ENCODE measurements around the gene RAB11A. TPM values are rescaled to one million over a fixed set of nuclear protein-coding genes. Genes with fewer than 3 reads are reported as not detected.

The RAB11A gene
- total RNA-seq, 1 donor from 2014 or later = 98.2 TPM

DNA sequence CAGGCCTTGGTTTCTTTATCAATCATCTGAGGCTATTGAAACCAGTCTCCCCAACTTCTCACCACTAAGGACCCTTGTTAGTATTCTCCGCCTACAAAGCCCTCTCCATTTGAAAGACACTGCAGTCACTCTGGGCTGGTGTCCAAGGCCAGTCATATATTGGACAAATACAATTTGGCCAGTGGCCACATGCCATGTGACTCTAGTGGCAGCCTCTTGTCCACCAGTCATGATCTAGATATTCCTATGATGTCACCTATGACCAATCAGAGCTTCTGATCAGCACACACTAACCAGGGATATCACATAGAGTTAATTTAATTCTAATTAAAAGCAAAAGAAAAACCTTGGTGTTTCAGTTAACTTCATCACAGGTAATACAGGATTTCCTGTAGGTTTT is 68.2 kb downstream of the RAB11A start:
- DNase-seq (no peak), ATAC-seq (ENCODE audit: low read depth) (no peak)
- no peaks in the 10 kb centered on the region for H3K9me3 Mint-ChIP-seq
- H3K27me3 Mint-ChIP-seq = no peaks in the 10 kb centered on the region
- ChIA-PET POLR2A (no interaction called here), CTCF (no interaction called here)
- no peak overlapping the region for H3K4me3 Mint-ChIP-seq
- no peak overlapping the region for H3K27ac Mint-ChIP-seq
- no peaks in the 10 kb centered on the region for H3K36me3 Mint-ChIP-seq (ENCODE audit: low read depth)
- intact Hi-C loops (cut with micrococcal nuclease) = no loop called here
- TF ChIP-seq, protein P1, sequence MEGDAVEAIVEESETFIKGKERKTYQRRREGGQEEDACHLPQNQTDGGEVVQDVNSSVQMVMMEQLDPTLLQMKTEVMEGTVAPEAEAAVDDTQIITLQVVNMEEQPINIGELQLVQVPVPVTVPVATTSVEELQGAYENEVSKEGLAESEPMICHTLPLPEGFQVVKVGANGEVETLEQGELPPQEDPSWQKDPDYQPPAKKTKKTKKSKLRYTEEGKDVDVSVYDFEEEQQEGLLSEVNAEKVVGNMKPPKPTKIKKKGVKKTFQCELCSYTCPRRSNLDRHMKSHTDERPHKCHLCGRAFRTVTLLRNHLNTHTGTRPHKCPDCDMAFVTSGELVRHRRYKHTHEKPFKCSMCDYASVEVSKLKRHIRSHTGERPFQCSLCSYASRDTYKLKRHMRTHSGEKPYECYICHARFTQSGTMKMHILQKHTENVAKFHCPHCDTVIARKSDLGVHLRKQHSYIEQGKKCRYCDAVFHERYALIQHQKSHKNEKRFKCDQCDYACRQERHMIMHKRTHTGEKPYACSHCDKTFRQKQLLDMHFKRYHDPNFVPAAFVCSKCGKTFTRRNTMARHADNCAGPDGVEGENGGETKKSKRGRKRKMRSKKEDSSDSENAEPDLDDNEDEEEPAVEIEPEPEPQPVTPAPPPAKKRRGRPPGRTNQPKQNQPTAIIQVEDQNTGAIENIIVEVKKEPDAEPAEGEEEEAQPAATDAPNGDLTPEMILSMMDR (IDR thresholded peaks at IDR 0.05) = no peak
- no peaks in the 10 kb centered on the region for H3K4me1 Mint-ChIP-seq

DNA sequence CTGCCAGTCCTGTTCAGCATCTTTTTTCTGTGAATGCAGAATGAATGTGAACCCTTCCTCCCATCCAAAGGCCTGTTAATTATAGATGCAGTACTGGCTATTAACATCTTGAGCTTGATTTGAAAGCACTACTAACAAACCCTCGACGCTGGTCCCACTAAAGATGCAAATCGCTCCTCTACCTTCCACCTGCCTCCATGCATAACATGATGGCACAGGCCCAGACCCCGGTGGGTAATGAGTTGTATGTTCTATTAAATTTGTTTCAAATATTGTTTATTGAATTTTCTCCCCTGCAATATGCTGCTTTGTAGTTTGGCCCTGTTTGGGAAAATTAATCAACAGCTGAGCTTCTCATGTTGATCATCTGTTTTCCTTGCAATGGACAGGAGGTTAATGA is 69.3 kb downstream of the RAB11A start:
- H3K9me3 Mint-ChIP-seq = no peaks in the 10 kb centered on the region
- POLR2A ChIA-PET = interaction anchor here (1.2 kb wide), 1 partner anchor 17 kb away, joined by 3 read pairs; no protein-coding TSS in a partner anchor
- ATAC-seq (ENCODE audit: low read depth) (no peak), DNase-seq (no peak)
- CTCF ChIA-PET = no interaction called here
- no peaks in the 10 kb centered on the region for H3K36me3 Mint-ChIP-seq (ENCODE audit: low read depth)
- no peaks in the 10 kb centered on the region for H3K27me3 Mint-ChIP-seq
- no peak overlapping the region for H3K27ac Mint-ChIP-seq
- intact Hi-C loops (cut with micrococcal nuclease) = no loop called here
- H3K4me1 Mint-ChIP-seq = no peaks in the 10 kb centered on the region
- TF ChIP-seq, protein P1 (IDR thresholded peaks at IDR 0.05) = no peak
- H3K4me3 Mint-ChIP-seq = no peak overlapping the region

DNA sequence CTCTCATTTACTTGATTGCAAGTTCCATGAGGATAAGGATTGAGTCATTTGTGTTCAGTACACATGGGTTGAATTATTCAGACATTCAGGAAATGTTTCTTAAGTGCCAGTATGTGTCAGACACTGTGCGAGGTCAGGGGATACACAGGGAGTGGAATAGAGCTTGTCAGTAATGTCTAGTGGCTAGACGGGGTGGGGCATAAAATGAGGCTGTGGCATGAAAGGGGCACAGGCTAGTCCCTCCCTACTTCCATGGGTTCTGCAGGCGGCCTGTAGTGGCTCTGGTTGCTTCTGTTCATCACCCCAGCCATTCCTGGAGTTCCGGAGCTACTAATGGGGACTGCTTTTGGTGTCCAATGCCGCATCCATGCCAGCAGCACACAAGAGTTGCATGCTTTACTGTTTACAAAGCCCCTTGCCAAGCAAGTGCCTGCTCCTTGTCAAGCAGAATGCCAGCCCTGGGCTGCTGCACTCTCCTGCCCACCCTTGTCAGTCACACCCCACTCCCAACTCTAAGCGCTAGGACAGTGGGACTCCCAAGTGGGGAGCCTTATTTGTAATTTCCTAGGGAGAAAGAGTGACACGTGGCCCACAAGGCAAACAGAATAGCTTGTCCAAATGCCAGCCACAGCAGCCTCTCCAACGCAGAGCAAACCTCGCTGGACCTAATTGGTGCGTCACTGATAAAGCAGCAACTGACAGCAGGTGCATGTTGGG is 70.8 kb downstream of the RAB11A start:
- TF ChIP-seq, protein P1 (IDR thresholded peaks at IDR 0.05) = no peak
- no peaks in the 10 kb centered on the region for H3K9me3 Mint-ChIP-seq
- CTCF ChIA-PET = no interaction called here
- no peak overlapping the region for H3K4me3 Mint-ChIP-seq
- H3K27ac Mint-ChIP-seq = no peak overlapping the region
- ATAC-seq (ENCODE audit: low read depth) (no peak), DNase-seq (no peak)
- no peaks in the 10 kb centered on the region for H3K27me3 Mint-ChIP-seq
- H3K36me3 Mint-ChIP-seq (ENCODE audit: low read depth) = no peaks in the 10 kb centered on the region
- intact Hi-C loops (cut with micrococcal nuclease) = no loop called here
- POLR2A ChIA-PET = interaction anchor here (1.2 kb wide), 1 partner anchor 18 kb away, joined by 3 read pairs; no protein-coding TSS in a partner anchor
- H3K4me1 Mint-ChIP-seq = no peaks in the 10 kb centered on the region

DNA sequence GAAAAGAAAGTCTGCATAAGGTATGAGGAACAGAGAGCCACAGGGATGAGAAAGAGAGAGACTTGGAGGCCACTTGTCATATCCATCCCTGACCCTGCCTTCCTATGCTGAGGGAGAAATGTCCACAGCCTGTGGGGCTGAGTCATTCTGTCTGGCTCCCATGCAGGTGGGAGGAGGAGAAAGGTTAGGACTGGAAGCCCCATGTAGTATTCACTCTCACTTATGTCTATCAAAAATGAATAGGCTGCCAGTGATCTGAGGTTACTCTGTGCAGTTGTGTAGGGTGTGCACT is 71.3 kb downstream of the RAB11A start:
- CTCF ChIA-PET = no interaction called here
- intact Hi-C loops (cut with micrococcal nuclease) = no loop called here

More for the DNA sequence above, 71.3 kb downstream of the RAB11A start:
- no peaks in the 10 kb centered on the region for H3K9me3 Mint-ChIP-seq
- no peaks in the 10 kb centered on the region for H3K36me3 Mint-ChIP-seq (ENCODE audit: low read depth)
- ATAC-seq (ENCODE audit: low read depth) (no peak), DNase-seq (no peak)
- no peaks in the 10 kb centered on the region for H3K27me3 Mint-ChIP-seq
- TF ChIP-seq, protein P1 (IDR thresholded peaks at IDR 0.05) = no peak
- no peaks in the 10 kb centered on the region for H3K4me1 Mint-ChIP-seq
- POLR2A ChIA-PET = no interaction called here
- no peak overlapping the region for H3K4me3 Mint-ChIP-seq
- no peak overlapping the region for H3K27ac Mint-ChIP-seq

Other genes starting within 250 kb of the RAB11A start
- gene SLC24A1, start 247.6 kb upstream of the RAB11A start, total RNA-seq = 3.6 and 4.6 TPM in 2 replicates
- 135 and 166 TPM in 2 replicates for gene DENND4A, start 77.2 kb upstream of the RAB11A start, total RNA-seq